GM23338 (cell line): ENCODE results near the gene SLC4A2. TPM values are rescaled to one million over a fixed set of nuclear protein-coding genes. Genes with fewer than 3 reads are reported as not detected.

Source experiments
- ATAC-seq: fragments of 200-7000 bp; cut with Tn5 transposase; 3 replicates; pipeline ENCODE4 v1.9.1; 2020
- DNase-seq: peaks from one replicate; pipeline ENCODE4 v3.0.0-alpha.2; 2015; ENCODE audit warnings: low spot score
- H2AFZ ChIP-seq: fragments of 200-600 bp; sonication (generic); 2 replicates; pipeline ENCODE4 v1.8.0; 2016; ENCODE audit warnings: antibody characterized with exemption, mild to moderate bottlenecking, moderate library complexity
- H3F3A ChIP-seq: fragments of 200-600 bp; sonication (generic); replicated peaks from 2 replicates; pipeline ENCODE4 v1.8.0; 2017; ENCODE audit warnings: antibody characterized with exemption, mixed run types, low read depth
- H3K27ac ChIP-seq: fragments of 200-600 bp; sonication (generic); 2 replicates; pipeline ENCODE4 v1.6.1; 2016; ENCODE audit warnings: low read depth
- H3K27me3 ChIP-seq: fragments of 200-600 bp; sonication (generic); 2 replicates; pipeline ENCODE4 v1.8.0; 2016; ENCODE audit warnings: mild to moderate bottlenecking, mixed run types, moderate library complexity; ENCODE audit not compliant: insufficient read depth
- H3K36me3 ChIP-seq: fragments of 200-600 bp; sonication (generic); 2 replicates; pipeline ENCODE4 v1.8.0; 2016; ENCODE audit warnings: mild to moderate bottlenecking; ENCODE audit not compliant: insufficient read depth
- H3K4me1 ChIP-seq: fragments of 200-600 bp; sonication (generic); 2 replicates; pipeline ENCODE4 v1.8.0; 2016; ENCODE audit warnings: mild to moderate bottlenecking, moderate library complexity; ENCODE audit not compliant: insufficient read depth
- H3K4me2 ChIP-seq: fragments of 200-600 bp; sonication (generic); 2 replicates; pipeline ENCODE4 v1.7.1; 2017; ENCODE audit warnings: mixed run types
- H3K4me3 ChIP-seq: fragments of 200-600 bp; sonication (generic); 2 replicates; pipeline ENCODE4 v1.6.1; 2016; ENCODE audit warnings: mixed run types
- H3K79me2 ChIP-seq: fragments of 200-600 bp; sonication (generic); replicated peaks from 2 replicates; pipeline ENCODE4 v1.8.0; 2017; ENCODE audit warnings: mild to moderate bottlenecking; ENCODE audit not compliant: insufficient read depth
- H3K9me2 ChIP-seq: fragments of 200-600 bp; sonication (generic); 2 replicates; pipeline ENCODE4 v1.8.0; 2017; ENCODE audit not compliant: insufficient read depth
- H4K20me1 ChIP-seq: fragments of 200-600 bp; sonication (generic); replicated peaks from 2 replicates; pipeline ENCODE4 v1.8.0; 2017; ENCODE audit warnings: mild to moderate bottlenecking; ENCODE audit not compliant: insufficient read depth
- H3K27ac Mint-ChIP-seq: 2 replicates; pipeline ENCODE4 v1.8.0; 2020; ENCODE audit warnings: inconsistent platforms, mild to moderate bottlenecking, moderate library complexity, mixed read lengths
- H3K27me3 Mint-ChIP-seq: 3 replicates; pipeline ENCODE4 v1.8.0; 2022; ENCODE audit warnings: low read depth, mild to moderate bottlenecking, moderate library complexity, mixed read lengths, inconsistent platforms; ENCODE audit not compliant: insufficient read depth, poor library complexity
- H3K36me3 Mint-ChIP-seq: 3 replicates; pipeline ENCODE4 v1.8.0; 2021; ENCODE audit warnings: low read depth, mild to moderate bottlenecking, inconsistent platforms, moderate library complexity, mixed read lengths
- H3K4me1 Mint-ChIP-seq: 3 replicates; pipeline ENCODE4 v1.8.0; 2020; ENCODE audit warnings: mild to moderate bottlenecking, inconsistent platforms, mixed read lengths
- H3K4me3 Mint-ChIP-seq: 3 replicates; pipeline ENCODE4 v1.8.0; 2021; ENCODE audit warnings: moderate library complexity, mild to moderate bottlenecking, inconsistent platforms, mixed read lengths
- H3K9me3 Mint-ChIP-seq: 3 replicates; pipeline ENCODE4 v1.8.0; 2020; ENCODE audit warnings: moderate library complexity, mild to moderate bottlenecking, inconsistent platforms, mixed read lengths
- CREB1 ChIP-seq: fragments of 250-450 bp; sonication (Bioruptor Pico); IDR thresholded peaks from 2 replicates; pipeline ENCODE4 v1.5.0; 2020; ENCODE audit warnings: low read depth, mild to moderate bottlenecking, moderate library complexity
- ETS1 ChIP-seq: IDR thresholded peaks from 2 replicates; pipeline ENCODE4 v1.6.1; 2016; ENCODE audit warnings: antibody characterized with exemption
- EZH2 ChIP-seq: fragments of 200-600 bp; sonication (generic); IDR thresholded peaks from one replicate; pipeline ENCODE4 v1.8.0; 2017; ENCODE audit warnings: antibody characterized with exemption, mild to moderate bottlenecking, low read depth; ENCODE audit not compliant: unreplicated experiment
- EZH2phosphoT487 ChIP-seq: fragments of 200-600 bp; sonication (generic); IDR thresholded peaks from one replicate; pipeline ENCODE4 v1.8.1; 2018; ENCODE audit warnings: antibody characterized with exemption; ENCODE audit not compliant: unreplicated experiment
- JUNB ChIP-seq: IDR thresholded peaks from one replicate; pipeline ENCODE4 v1.6.1; 2016; ENCODE audit warnings: antibody characterized with exemption; ENCODE audit not compliant: unreplicated experiment
- NANOG ChIP-seq: IDR thresholded peaks from 2 replicates; pipeline ENCODE4 v1.6.1; 2016; ENCODE audit warnings: antibody characterized with exemption, borderline replicate concordance
- POLR2AphosphoS5 ChIP-seq: IDR thresholded peaks from 2 replicates; pipeline ENCODE4 v1.6.1; 2016; ENCODE audit warnings: antibody characterized with exemption, low read depth
- ZNF114 ChIP-seq: fragments of 250-450 bp; sonication (Bioruptor Pico); IDR thresholded peaks from 2 replicates; pipeline ENCODE4 v1.5.0; 2020; ENCODE audit warnings: mild to moderate bottlenecking, moderate library complexity
- ZNF331 ChIP-seq: fragments of 250-450 bp; sonication (Bioruptor Pico); IDR thresholded peaks from 2 replicates; pipeline ENCODE4 v1.5.0; 2020; ENCODE audit warnings: low read depth, mild to moderate bottlenecking, moderate library complexity
- ZNF462 ChIP-seq: fragments of 250-450 bp; sonication (Bioruptor Pico); IDR thresholded peaks from 2 replicates; pipeline ENCODE4 v1.5.0; 2020; ENCODE audit warnings: mild to moderate bottlenecking, moderate library complexity
- polyA plus RNA-seq: library from polyadenylated mRNA; unstranded; fragments of >200 nt; fragmentation: Nextera tagmentation; extraction: Ambion mirVana; gene quantifications from 2 replicates; pipeline ENCODE4 v1.2.1, GENCODE V29; 2016
- total RNA-seq: library from RNA; depleted of rRNA; stranded (reverse); fragments of >200 nt; shearing (Covaris generic); gene quantifications from 2 replicates; pipeline ENCODE4 v1.2.3, GENCODE V29; 2014

Gene SLC4A2
- total and polyA plus RNA-seq, 2 experiments from 2014 or later: 64.8 to 106 TPM

GRCh38 chr7:151104411-151105235 is 45.2 kb downstream of the SLC4A2 start:
- TF ChIP-seq CREB1 (CRISPR knock-in tag) (peak; percentile 47; the same call in 1 of the 2 replicates), POLR2AphosphoS5 (peak; percentile 44; the same call in 1 of the 2 replicates), NANOG (no peak)
- DNase-seq (peak; percentile 91), ATAC-seq (peak; percentile 76)
- Histone ChIP-seq H4K20me1 (peaks cover 11% of the 10 kb centered on the region; the same call in 1 of the 2 replicates), H3K9me2 (no peaks in the 10 kb centered on the region), H3K4me1 (peaks cover 52% of the 10 kb centered on the region), H3K36me3 (no peaks in the 10 kb centered on the region), H3K4me3 (peak overlapping the region; percentile 34), H3K4me2 (peak overlapping the region; percentile 60), H3K27me3 (no peaks in the 10 kb centered on the region), H3K27ac (peak overlapping the region; percentile 82), H3K79me2 (peaks cover 56% of the 10 kb centered on the region), H3F3A (peaks cover 18% of the 10 kb centered on the region; the same call in 1 of the 2 replicates), H2AFZ (no peak overlapping the region)
- peak overlapping the region; percentile 86 for H3K27ac Mint-ChIP-seq
- H3K4me3 Mint-ChIP-seq: peak overlapping the region; percentile 55
- H3K4me1 Mint-ChIP-seq: peaks cover 51% of the 10 kb centered on the region
- peaks cover 10% of the 10 kb centered on the region for H3K27me3 Mint-ChIP-seq
- H3K36me3 Mint-ChIP-seq: no peaks in the 10 kb centered on the region; the same call in 2 of the 3 replicates
- no peaks in the 10 kb centered on the region for H3K9me3 Mint-ChIP-seq

GRCh38 chr7:151107882-151108281 is 48.5 kb downstream of the SLC4A2 start:
- TF ChIP-seq ETS1: no peak
- no peak for TF ChIP-seq EZH2phosphoT487
- TF ChIP-seq POLR2AphosphoS5: no peak
- no peak for TF ChIP-seq ZNF114
- TF ChIP-seq CREB1 (CRISPR knock-in tag): no peak
- no peak for TF ChIP-seq JUNB
- TF ChIP-seq EZH2: no peak
- TF ChIP-seq ZNF331 (CRISPR knock-in tag): no peak
- TF ChIP-seq ZNF462: no peak
- no peak for TF ChIP-seq NANOG
- Histone ChIP-seq H3K36me3 (no peaks in the 10 kb centered on the region), H3K79me2 (peaks cover 48% of the 10 kb centered on the region), H3K27me3 (0 out of 2 replicates have a peak, but pooled peaks cover 3% of the 10 kb centered on the region), H2AFZ (no peak overlapping the region), H4K20me1 (peaks cover 18% of the 10 kb centered on the region), H3K27ac (no peak overlapping the region), H3F3A (peaks cover 17% of the 10 kb centered on the region; the same call in 1 of the 2 replicates), H3K4me1 (peaks cover 28% of the 10 kb centered on the region), H3K4me3 (no peak overlapping the region), H3K4me2 (no peak overlapping the region), H3K9me2 (no peaks in the 10 kb centered on the region)
- H3K36me3 Mint-ChIP-seq: no peaks in the 10 kb centered on the region; the same call in 1 of the 3 replicates
- peaks cover 8% of the 10 kb centered on the region for H3K27me3 Mint-ChIP-seq
- H3K4me3 Mint-ChIP-seq: no peak overlapping the region
- no peaks in the 10 kb centered on the region for H3K9me3 Mint-ChIP-seq
- H3K27ac Mint-ChIP-seq: no peak overlapping the region
- DNase-seq: no peak
- H3K4me1 Mint-ChIP-seq: peaks cover 49% of the 10 kb centered on the region
- ATAC-seq: no peak
